ENCODE results near the gene AP1B1. TPM values are rescaled to one million over a fixed set of nuclear protein-coding genes. Genes with fewer than 3 reads are reported as not detected.

Gene AP1B1
- total and polyA plus RNA-seq, 4 donors: 17.6 to 63.4 (median 44.0) TPM

- no peak overlapping the region for H3K4me3 ChIP-seq (ENCODE audit: low read depth in 1 of 3, low read length in 3 of 3)
- no peak overlapping the region for H3K27ac ChIP-seq (ENCODE audit: low read depth in 1 of 2, low read length in 2 of 2)
- no peak for DNase-seq (ENCODE audit: low spot score)
- TF ChIP-seq FOXA1 (IDR thresholded peaks at IDR 0.05): no peak
- WGBS: 75% methylated on average over 5 of the region's 5 CpGs
- no peak overlapping the region for H3K9ac ChIP-seq (ENCODE audit: low read depth in 1 of 2, low read length in 2 of 2)
- H3K4me1 ChIP-seq (ENCODE audit: control insufficient read depth in 4 of 4, insufficient read depth in 4 of 4, low read length in 3 of 4): no peaks in the 10 kb centered on the region
- H3K27me3 ChIP-seq (ENCODE audit: control insufficient read depth in 4 of 4, insufficient read depth in 4 of 4, low read length in 3 of 4): no peaks in the 10 kb centered on the region
- H3K36me3 ChIP-seq (ENCODE audit: control insufficient read depth in 4 of 4, insufficient read depth in 3 of 4, low read depth in 1 of 4, low read length in 3 of 4): no peaks in the 10 kb centered on the region
- no peaks in the 10 kb centered on the region for H3K9me3 ChIP-seq (ENCODE audit: control insufficient read depth in 4 of 4, low read length in 3 of 4)
These were observed 47.1 kb upstream of the AP1B1 start for GRCh38 chr22:29435236-29436136.

- H3K4me3 ChIP-seq (ENCODE audit: low read depth in 1 of 3, low read length in 3 of 3): no peak overlapping the region
- H3K4me1 ChIP-seq (ENCODE audit: control insufficient read depth in 4 of 4, insufficient read depth in 4 of 4, low read length in 3 of 4): no peaks in the 10 kb centered on the region
- H3K27ac ChIP-seq (ENCODE audit: low read depth in 1 of 2, low read length in 2 of 2): no peak overlapping the region
- DNase-seq (ENCODE audit: low spot score): no peak
- TF ChIP-seq MAX (IDR thresholded peaks at IDR 0.05) (no peak), RAD21 (IDR thresholded peaks at IDR 0.05) (no peak), HNF4A (conservative IDR thresholded peaks at IDR 0.05) (no peak), SP1 (IDR thresholded peaks at IDR 0.05) (no peak), REST (IDR thresholded peaks at IDR 0.05) (no peak), FOXA2 (IDR thresholded peaks at IDR 0.05) (no peak), HNF4G (IDR thresholded peaks at IDR 0.05) (no peak), CTCF (IDR thresholded peaks at IDR 0.05; ENCODE audit: low read depth, low read length, missing input control) (no peak), NR2F2 (IDR thresholded peaks at IDR 0.05) (no peak), YY1 (IDR thresholded peaks at IDR 0.05) (no peak)
- no peaks in the 10 kb centered on the region for H3K9me3 ChIP-seq (ENCODE audit: control insufficient read depth in 4 of 4, low read length in 3 of 4)
- no peaks in the 10 kb centered on the region for H3K36me3 ChIP-seq (ENCODE audit: control insufficient read depth in 4 of 4, insufficient read depth in 3 of 4, low read depth in 1 of 4, low read length in 3 of 4)
- 75% methylated on average over 7 of the region's 7 CpGs for WGBS
- H3K27me3 ChIP-seq (ENCODE audit: control insufficient read depth in 4 of 4, insufficient read depth in 4 of 4, low read length in 3 of 4): no peaks in the 10 kb centered on the region
- H3K9ac ChIP-seq (ENCODE audit: low read depth in 1 of 2, low read length in 2 of 2): no peak overlapping the region
These were observed 45.9 kb upstream of the AP1B1 start for GRCh38 chr22:29434288-29434687.

GRCh38 chr22:29433856-29434255, 45.5 kb upstream of the AP1B1 start:
- Histone ChIP-seq H3K9ac (ENCODE audit: low read depth in 1 of 2, low read length in 2 of 2) (no peak overlapping the region), H3K4me3 (ENCODE audit: low read depth in 1 of 3, low read length in 3 of 3) (no peak overlapping the region), H3K9me3 (ENCODE audit: control insufficient read depth in 4 of 4, low read length in 3 of 4) (no peaks in the 10 kb centered on the region), H3K36me3 (ENCODE audit: control insufficient read depth in 4 of 4, insufficient read depth in 3 of 4, low read depth in 1 of 4, low read length in 3 of 4) (no peaks in the 10 kb centered on the region), H3K27ac (ENCODE audit: low read depth in 1 of 2, low read length in 2 of 2) (no peak overlapping the region), H3K4me1 (ENCODE audit: control insufficient read depth in 4 of 4, insufficient read depth in 4 of 4, low read length in 3 of 4) (no peaks in the 10 kb centered on the region), H3K27me3 (ENCODE audit: control insufficient read depth in 4 of 4, insufficient read depth in 4 of 4, low read length in 3 of 4) (no peaks in the 10 kb centered on the region)
- DNase-seq (ENCODE audit: low spot score): no peak
- WGBS: 95% methylated on average over 3 of the region's 3 CpGs
- TF ChIP-seq RXRA (IDR thresholded peaks at IDR 0.05) (no peak), JUND (IDR thresholded peaks at IDR 0.05) (no peak), FOXA2 (IDR thresholded peaks at IDR 0.05) (no peak), REST (IDR thresholded peaks at IDR 0.05) (no peak), EGR1 (IDR thresholded peaks at IDR 0.05; ENCODE audit: low read depth in 2 of 2) (no peak), NR2F2 (IDR thresholded peaks at IDR 0.05) (no peak), SP1 (IDR thresholded peaks at IDR 0.05) (no peak), RAD21 (IDR thresholded peaks at IDR 0.05) (no peak), MAX (IDR thresholded peaks at IDR 0.05) (no peak), TAF1 (conservative IDR thresholded peaks at IDR 0.05) (no peak)
